Endometrial microvascular endothelial cells (primary cell): Measurements from ENCODE around the gene ARL6IP1. TPM values are rescaled to one million over a fixed set of nuclear protein-coding genes. Genes with fewer than 3 reads are reported as not detected.
"Not testable (repeated sequence)": the region's sequence is repeated elsewhere in the genome, so short reads cannot be mapped to it uniquely, and the experiment has no call there.

Experiments used
- in situ Hi-C: cut with HindIII; loops from 2 replicates; pipeline ENCODE4 v1.10.0; 2017; ENCODE audit warnings: low sequenced_read_pairs, low pct_unique_long_range_greater_than_20kb; ENCODE audit errors: inconsistent ontology term
- total RNA-seq: library from RNA; depleted of rRNA; stranded (reverse); fragments of >200 nt; gene quantifications from one replicate; pipeline ENCODE4 v1.2.3, GENCODE V29; 2015; ENCODE audit errors: inconsistent ontology term

The ARL6IP1 gene
- total RNA-seq, 1 donor from 2014 or later = 526 TPM

DNA sequence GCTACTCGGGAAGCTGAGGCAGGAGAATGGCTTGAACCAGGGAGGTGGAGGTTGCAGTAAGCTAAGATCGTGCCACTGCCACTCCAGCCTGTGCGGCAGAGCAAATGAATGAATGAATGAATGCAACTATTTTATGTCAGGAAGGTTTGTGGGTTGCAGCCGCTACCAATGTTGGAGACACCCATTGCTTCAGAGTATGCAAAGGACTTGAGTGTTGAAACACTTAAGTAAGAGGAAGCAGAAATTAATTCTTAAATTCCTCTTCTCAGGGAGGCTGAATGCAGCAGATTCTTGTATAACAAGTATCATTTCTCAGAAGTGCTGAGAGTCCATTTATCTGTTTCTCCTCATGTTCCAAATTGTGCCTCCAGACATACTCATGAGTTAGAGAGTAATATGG is 26.7 kb downstream of the ARL6IP1 start:
- in situ Hi-C loops = not testable (repeated sequence)

DNA sequence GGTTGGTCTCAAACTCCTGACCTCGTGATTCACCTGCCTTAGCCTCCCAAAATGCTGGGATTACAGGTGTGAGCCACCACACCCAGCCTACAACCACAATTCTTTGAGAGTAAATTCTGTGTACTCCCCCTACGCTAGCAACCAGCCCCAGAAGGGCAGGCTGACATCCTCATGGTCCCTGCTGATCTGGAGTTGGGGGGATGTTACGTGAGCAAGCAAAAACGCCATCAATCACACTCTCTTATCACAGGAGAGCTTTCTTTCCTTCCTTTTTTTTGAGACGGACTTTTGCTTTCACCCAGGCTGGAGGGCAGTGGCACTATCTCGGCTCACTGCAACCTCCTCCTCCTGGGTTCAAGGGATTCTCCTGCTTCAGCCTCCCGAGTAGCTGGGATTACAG is 29.2 kb downstream of the ARL6IP1 start:
- in situ Hi-C loops = not testable (repeated sequence)

- in situ Hi-C loops = not testable (repeated sequence)
Observed at GRCh38 chr16:18770336-18770962, 30.9 kb downstream of the ARL6IP1 start.

DNA sequence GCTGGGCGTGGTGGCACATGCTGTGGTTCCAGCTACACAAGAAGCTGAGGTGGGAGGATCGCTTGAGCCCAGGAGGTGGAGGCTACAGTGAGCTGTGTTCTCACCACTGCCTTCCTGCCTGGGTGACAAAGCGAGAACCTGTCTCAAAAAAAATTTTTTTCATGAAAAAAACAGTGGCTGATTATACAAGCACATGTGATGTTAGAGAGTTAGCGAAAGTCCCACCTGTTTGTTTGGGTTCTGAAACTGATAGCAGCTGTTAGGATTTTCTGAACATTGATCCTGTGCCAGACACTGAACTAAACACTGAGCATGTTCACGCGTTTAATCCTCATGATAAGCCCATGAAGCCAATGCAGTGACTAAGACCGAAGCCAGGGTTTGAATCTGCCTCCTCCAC is 34.1 kb downstream of the ARL6IP1 start:
- in situ Hi-C loops = not testable (repeated sequence)

GRCh38 chr16:18762713-18763112 is 38.6 kb downstream of the ARL6IP1 start:
- in situ Hi-C loops = not testable (repeated sequence)

DNA sequence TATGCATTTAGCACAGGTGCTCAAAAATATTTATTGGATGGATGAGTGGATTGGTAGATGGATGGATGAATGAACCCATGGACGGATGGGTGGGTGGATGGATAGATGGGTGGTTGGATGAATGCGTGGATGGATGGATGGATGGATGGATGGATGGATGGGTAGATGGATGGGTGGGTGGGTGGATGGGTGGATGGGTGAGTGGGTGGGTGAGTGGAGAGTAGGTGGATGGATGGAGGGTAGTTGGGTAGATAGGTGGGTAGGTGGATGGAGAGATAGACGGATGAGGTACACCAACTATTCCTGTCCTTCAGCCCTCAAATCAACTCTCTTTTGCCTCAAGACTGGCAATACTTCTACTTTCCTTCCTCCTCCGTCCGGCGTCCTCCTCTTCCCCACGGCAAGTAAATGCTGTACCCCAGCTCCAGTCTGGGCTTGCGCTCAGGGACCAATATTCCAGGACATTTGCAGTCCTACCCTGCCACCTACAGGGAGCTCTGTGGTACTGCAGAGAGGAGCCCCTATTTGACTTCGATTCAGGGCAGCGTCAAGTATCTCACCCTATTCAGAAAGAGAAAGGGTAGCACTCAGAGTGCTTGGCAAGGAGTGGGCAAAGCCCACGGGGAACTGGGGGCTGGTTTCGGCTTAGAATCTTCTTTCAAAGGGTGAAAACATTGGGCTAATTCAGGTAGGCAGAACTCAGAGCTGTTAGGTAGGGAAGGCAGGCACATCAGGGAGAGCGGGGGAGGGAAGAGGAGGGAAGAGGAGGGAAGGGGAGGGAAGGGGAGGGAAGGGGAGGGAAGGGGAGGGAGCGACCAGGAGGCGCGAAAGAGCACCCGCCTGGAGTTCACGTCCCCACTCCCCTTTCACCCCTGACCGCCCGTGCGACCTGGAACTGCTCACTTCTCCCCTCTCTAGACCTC is 41.5 kb downstream of the ARL6IP1 start:
- in situ Hi-C loops = not testable (repeated sequence)

- in situ Hi-C loops = not testable (repeated sequence)
Observed at GRCh38 chr16:18757960-18758660, 43.2 kb downstream of the ARL6IP1 start.

DNA sequence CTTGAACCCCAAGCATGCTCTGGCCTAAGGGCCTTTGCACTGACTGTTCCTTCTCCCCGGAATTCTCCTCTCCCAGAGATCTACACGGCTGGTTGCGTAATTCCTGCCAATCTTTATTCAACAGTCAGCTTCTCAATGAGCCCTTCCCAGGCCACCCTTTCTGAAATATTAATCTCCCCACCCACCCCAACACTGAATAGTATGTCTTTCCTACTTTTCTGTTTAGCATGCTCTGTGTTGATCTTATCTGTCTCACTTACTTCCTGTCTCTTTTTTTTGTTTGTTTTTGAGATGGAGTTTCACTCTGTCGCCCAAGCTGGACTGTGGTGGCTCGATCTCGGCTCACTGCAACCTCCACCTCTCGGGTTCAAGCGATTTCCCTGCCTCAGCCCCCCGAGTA is 44.7 kb downstream of the ARL6IP1 start:
- in situ Hi-C loops = not testable (repeated sequence)

- in situ Hi-C loops = not testable (repeated sequence)
Observed at GRCh38 chr16:18742870-18743269, 58.5 kb downstream of the ARL6IP1 start.

Other genes starting within 250 kb of the ARL6IP1 start
- gene NOMO2, start 239.5 kb downstream of the ARL6IP1 start, total RNA-seq = 136 TPM
- gene RPS15A, start 11.2 kb downstream of the ARL6IP1 start, total RNA-seq = 2,210 TPM
- gene SMG1, start 124.9 kb upstream of the ARL6IP1 start, total RNA-seq = 30.9 TPM
- 0.65 TPM for gene TMC7, start 182.4 kb upstream of the ARL6IP1 start, total RNA-seq